Naive thymus-derived CD4-positive, alpha-beta T cell (primary cell): ENCODE measurements around the gene SNAP25. TPM values are rescaled to one million over a fixed set of nuclear protein-coding genes. Genes with fewer than 3 reads are reported as not detected.

Experiments
- ATAC-seq: fragments of 150-1000 bp; cut with Tn5 transposase; 2 replicates; pipeline ENCODE4 v1.10.0; 2021; ENCODE audit warnings: mild to moderate bottlenecking, moderate library complexity
- CTCF ChIA-PET: fragments of 350-600 bp; sonication (Branson Sonifier 250); formaldehyde crosslinking; loops from one replicate; lab custom pipeline; 2021; ENCODE audit warnings: antibody characterized with exemption; lab: Charles Lee
- POLR2A ChIA-PET: fragments of 350-600 bp; sonication (Branson Sonifier 250); formaldehyde crosslinking; loops from one replicate; lab custom pipeline; 2021; ENCODE audit warnings: antibody characterized with exemption, inconsistent platforms; lab: Charles Lee
- DNase-seq, 9 donors: peaks; one replicate each; pipeline versions ENCODE4 v3.0.0 to v3.0.0-alpha.2; 2020 to 2022; ENCODE audit warnings: mixed read lengths in 1 of 9
- H3K27ac ChIP-seq: one replicate; pipeline ENCODE4 v1.7.0; 2013; ENCODE audit warnings: mild to moderate bottlenecking, low read depth, low read length, moderate library complexity
- H3K27me3 ChIP-seq, 2 donors: one replicate each; pipeline ENCODE4 v1.7.0; 2013; ENCODE audit warnings: low read length in 2 of 2, mild to moderate bottlenecking in 2 of 2, moderate library complexity in 2 of 2; ENCODE audit not compliant: control insufficient read depth in 2 of 2, insufficient read depth in 2 of 2
- H3K36me3 ChIP-seq, 3 experiments: 1 replicate in 2 of 3; 2 replicates in 1 of 3; pipeline ENCODE4 v1.7.0; 2013; ENCODE audit warnings: low read length in 3 of 3, mild to moderate bottlenecking in 3 of 3, moderate library complexity in 1 of 3; ENCODE audit not compliant: insufficient read depth in 3 of 3, control insufficient read depth in 2 of 3
- H3K4me1 ChIP-seq, 2 donors: one replicate each; pipeline ENCODE4 v1.7.0; 2013; ENCODE audit warnings: low read length in 2 of 2, mild to moderate bottlenecking in 2 of 2, moderate library complexity in 1 of 2; ENCODE audit not compliant: control insufficient read depth in 2 of 2, insufficient read depth in 2 of 2
- H3K4me3 ChIP-seq: 2 replicates; pipeline ENCODE4 v1.7.0; 2013; ENCODE audit warnings: mild to moderate bottlenecking, low read length
- H3K9me3 ChIP-seq, 3 experiments: 1 replicate in 2 of 3; 2 replicates in 1 of 3; pipeline ENCODE4 v1.7.0; 2013; ENCODE audit warnings: low read length in 3 of 3; ENCODE audit not compliant: control insufficient read depth in 2 of 3
- H3K27ac Mint-ChIP-seq, 9 donors: one replicate each; pipeline ENCODE4 v1.8.0; 2020 to 2022; ENCODE audit warnings: mixed read lengths in 9 of 9, mild to moderate bottlenecking in 8 of 9, moderate library complexity in 5 of 9, inconsistent platforms in 2 of 9
- H3K27me3 Mint-ChIP-seq, 5 donors: one replicate each; pipeline ENCODE4 v1.8.0; 2021 to 2022; ENCODE audit warnings: mixed read lengths in 5 of 5, mild to moderate bottlenecking in 1 of 5
- H3K36me3 Mint-ChIP-seq, 5 donors: one replicate each; pipeline ENCODE4 v1.8.0; 2020 to 2022; ENCODE audit warnings: mixed read lengths in 5 of 5, mild to moderate bottlenecking in 3 of 5, inconsistent platforms in 1 of 5
- H3K4me1 Mint-ChIP-seq, 7 donors: one replicate each; pipeline ENCODE4 v1.8.0; 2020 to 2022; ENCODE audit warnings: mixed read lengths in 7 of 7, mild to moderate bottlenecking in 3 of 7, inconsistent platforms in 1 of 7
- H3K4me3 Mint-ChIP-seq, 10 donors: one replicate each; pipeline ENCODE4 v1.8.0; 2020 to 2022; ENCODE audit warnings: mild to moderate bottlenecking in 10 of 10, mixed read lengths in 10 of 10, moderate library complexity in 6 of 10, inconsistent platforms in 2 of 10
- H3K9me3 Mint-ChIP-seq, 11 donors: one replicate each; pipeline ENCODE4 v1.8.0; 2020 to 2022; ENCODE audit warnings: mixed read lengths in 11 of 11, mild to moderate bottlenecking in 4 of 11, inconsistent platforms in 1 of 11, moderate library complexity in 1 of 11
- intact Hi-C, 2 donors: fragments of 100-400 bp; cut with micrococcal nuclease; formaldehyde crosslinking; loops; one replicate each; pipeline ENCODE4 v1.15.1; 2023
- polyA plus RNA-seq, 2 donors: library from polyadenylated mRNA; unstranded; fragments of 300-500 nt; fragmentation: Illumina TruSeq; gene quantifications; one replicate each; pipeline ENCODE4 v1.2.3, GENCODE V29; 2021
- total RNA-seq, 6 experiments: library from RNA in 5 of 6; stranded (reverse) in 5 of 6; gene quantifications; 1 replicate in 5 of 6; 2 replicates in 1 of 6; pipeline ENCODE4 v1.2.3 and lab custom pipeline; 2021 to 2026

SNAP25 gene
- total and polyA plus RNA-seq, 7 experiments from 2014 or later: 0.11 to 0.39 TPM; not detected in 5

DNA sequence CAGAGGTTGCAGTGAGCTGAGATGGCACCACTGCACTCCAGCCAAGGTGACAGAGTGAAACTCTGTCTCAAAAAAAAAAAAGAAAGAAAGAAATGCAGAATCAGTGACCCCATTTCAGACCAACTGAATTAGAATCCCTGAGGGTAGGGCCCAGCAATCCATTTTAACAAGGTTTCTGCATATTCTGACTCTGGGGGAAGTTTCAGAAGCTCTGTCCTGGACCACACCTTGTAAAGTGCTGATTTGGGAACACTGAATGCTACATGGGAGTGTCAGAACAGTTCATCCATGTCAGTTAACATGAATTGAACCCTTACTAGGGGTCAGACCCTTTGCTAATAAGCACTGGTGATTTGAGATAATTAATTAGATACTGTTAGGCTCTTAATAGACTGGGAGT is 52.0 kb downstream of the SNAP25 start:
- DNase-seq (no peak), ATAC-seq (no peak)
- Mint-ChIP-seq H3K36me3 (no peaks in the 10 kb centered on the region), H3K27ac (no peak overlapping the region), H3K9me3 (peaks cover 0 to 5% (median 0%) of the 10 kb centered on the region in 11 donors), H3K4me1 (no peaks in the 10 kb centered on the region), H3K27me3 (peaks cover 0 to 18% (median 6%) of the 10 kb centered on the region in 5 donors), H3K4me3 (no peak overlapping the region)
- Histone ChIP-seq H3K9me3 (no peaks in the 10 kb centered on the region), H3K4me3 (no peak overlapping the region), H3K4me1 (no peaks in the 10 kb centered on the region), H3K27me3 (no peaks in the 10 kb centered on the region), H3K27ac (no peak overlapping the region), H3K36me3 (no peaks in the 10 kb centered on the region)
- POLR2A ChIA-PET: no interaction called here
- intact Hi-C loops: no loop called here
- CTCF ChIA-PET: no interaction called here

DNA sequence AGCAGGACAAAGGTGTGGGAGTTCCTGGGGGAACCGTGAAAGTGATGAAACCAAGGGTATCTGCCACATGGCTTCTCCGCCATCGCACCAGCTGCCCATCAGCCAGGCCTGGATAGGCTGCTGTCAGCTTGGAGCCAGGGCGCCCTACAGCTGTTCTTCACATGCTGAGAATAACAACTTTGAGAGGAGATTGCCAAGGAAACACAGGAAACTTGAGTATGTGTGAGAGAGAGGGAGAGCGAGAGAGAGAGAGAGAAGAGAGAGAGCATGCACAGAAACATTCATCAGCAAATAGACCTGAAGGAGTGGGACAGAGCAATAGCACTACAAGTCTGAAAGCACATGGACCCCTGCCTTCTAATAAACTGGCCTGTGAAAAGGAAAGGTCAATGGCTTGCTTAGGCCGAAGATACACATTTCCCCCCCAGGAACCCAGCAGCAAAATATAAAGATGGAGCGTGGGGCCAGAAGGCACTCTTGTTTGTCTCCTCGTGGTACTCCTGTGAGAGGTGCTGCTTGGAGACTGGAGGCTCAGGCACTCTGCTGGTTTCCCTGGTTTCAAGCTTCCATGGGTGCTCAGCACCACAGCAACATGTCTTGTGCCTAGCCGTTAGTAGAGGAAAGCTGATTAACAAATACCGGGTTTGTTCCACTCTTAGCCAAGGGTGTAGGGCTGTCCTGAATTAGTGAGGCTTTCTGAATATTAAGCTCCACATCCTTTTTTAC is 53.0 kb downstream of the SNAP25 start:
- POLR2A ChIA-PET: no interaction called here
- intact Hi-C loops: no loop called here
- Mint-ChIP-seq H3K4me3 (no peak overlapping the region), H3K4me1 (no peaks in the 10 kb centered on the region), H3K9me3 (peaks cover 0 to 5% (median 0%) of the 10 kb centered on the region in 11 donors), H3K36me3 (no peaks in the 10 kb centered on the region), H3K27ac (no peak overlapping the region), H3K27me3 (peaks cover 0 to 18% (median 4%) of the 10 kb centered on the region in 5 donors)
- Histone ChIP-seq H3K27me3 (no peaks in the 10 kb centered on the region), H3K4me3 (no peak overlapping the region), H3K9me3 (no peaks in the 10 kb centered on the region), H3K36me3 (no peaks in the 10 kb centered on the region), H3K27ac (no peak overlapping the region), H3K4me1 (no peaks in the 10 kb centered on the region)
- no peak for DNase-seq
- CTCF ChIA-PET: no interaction called here
- no peak for ATAC-seq

DNA sequence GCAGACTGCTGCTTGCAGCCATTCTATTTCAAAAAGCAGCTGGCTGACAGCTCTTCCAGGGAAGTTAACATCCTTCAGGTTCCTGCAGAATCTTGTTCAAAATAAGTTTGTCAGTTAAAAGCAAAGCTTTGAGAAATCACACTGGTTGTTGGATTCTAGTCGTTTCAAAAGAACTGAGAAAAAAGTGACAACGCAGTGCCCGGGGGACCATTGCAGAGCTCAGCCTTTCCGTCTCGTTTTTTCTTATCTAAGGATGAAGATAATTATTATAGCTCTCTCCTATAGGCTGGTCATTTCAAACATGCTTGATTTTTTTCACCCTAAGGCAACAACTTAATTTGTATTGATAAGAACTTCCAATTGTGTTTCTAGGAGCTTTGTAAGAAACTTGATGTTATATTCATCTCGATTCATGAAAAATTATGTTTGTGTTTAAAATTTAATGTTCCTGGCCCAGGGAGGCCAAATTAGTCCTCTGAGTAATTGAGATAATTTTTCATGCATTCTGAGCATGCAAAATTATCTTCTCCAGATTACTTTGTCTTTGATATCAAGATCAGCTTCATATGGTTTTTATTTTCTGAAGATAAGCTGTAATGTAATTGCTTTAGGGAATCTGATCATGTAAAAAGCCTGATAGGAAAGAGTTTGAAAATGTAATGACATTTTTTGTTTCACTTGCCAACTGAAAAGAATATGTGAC is 58.4 kb downstream of the SNAP25 start:
- POLR2A ChIA-PET: no interaction called here
- Histone ChIP-seq H3K9me3 (no peaks in the 10 kb centered on the region), H3K36me3 (no peaks in the 10 kb centered on the region), H3K4me3 (no peak overlapping the region), H3K27ac (no peak overlapping the region), H3K27me3 (no peaks in the 10 kb centered on the region), H3K4me1 (no peaks in the 10 kb centered on the region)
- peaks cover 2 to 20% (median 12%) of the 10 kb centered on the region in 5 donors for H3K27me3 Mint-ChIP-seq
- no peaks in the 10 kb centered on the region for H3K4me1 Mint-ChIP-seq
- no peaks in the 10 kb centered on the region for H3K36me3 Mint-ChIP-seq
- no peak for ATAC-seq
- no peak overlapping the region for H3K4me3 Mint-ChIP-seq
- intact Hi-C loops: no loop called here
- H3K27ac Mint-ChIP-seq: no peak overlapping the region
- H3K9me3 Mint-ChIP-seq: peaks cover 0 to 2% (median 0%) of the 10 kb centered on the region in 11 donors
- no peak for DNase-seq
- CTCF ChIA-PET: no interaction called here

DNA sequence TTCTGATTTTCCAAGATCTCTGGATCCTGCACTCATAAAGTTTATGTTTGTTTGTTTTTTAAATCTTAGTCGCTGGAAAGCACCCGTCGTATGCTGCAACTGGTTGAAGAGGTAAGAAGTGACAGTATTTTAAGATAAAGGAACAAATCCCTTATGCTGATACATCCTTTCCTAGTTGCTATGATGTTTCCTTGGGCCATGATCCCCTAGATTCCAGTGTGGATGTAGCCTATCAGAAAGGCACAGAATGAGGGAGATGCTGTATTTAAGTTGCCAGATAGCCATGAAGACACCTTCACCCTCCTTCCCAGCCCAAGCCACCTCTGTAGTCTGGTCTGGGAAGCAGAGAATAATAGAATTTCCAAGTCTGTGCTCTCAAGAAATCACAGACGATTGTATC is 59.0 kb downstream of the SNAP25 start:
- intact Hi-C loops: no loop called here
- H3K36me3 ChIP-seq: no peaks in the 10 kb centered on the region
- no peaks in the 10 kb centered on the region for H3K27me3 ChIP-seq
- no peak for ATAC-seq
- H3K4me1 ChIP-seq: no peaks in the 10 kb centered on the region
- ChIA-PET POLR2A (no interaction called here), CTCF (no interaction called here)
- Mint-ChIP-seq H3K36me3 (no peaks in the 10 kb centered on the region), H3K4me1 (no peaks in the 10 kb centered on the region), H3K27me3 (peaks cover 2 to 20% (median 12%) of the 10 kb centered on the region in 5 donors), H3K27ac (no peak overlapping the region), H3K9me3 (peaks cover 0 to 2% (median 0%) of the 10 kb centered on the region in 11 donors), H3K4me3 (no peak overlapping the region)
- DNase-seq: no peak
- H3K27ac ChIP-seq: no peak overlapping the region
- no peaks in the 10 kb centered on the region for H3K9me3 ChIP-seq
- no peak overlapping the region for H3K4me3 ChIP-seq

DNA sequence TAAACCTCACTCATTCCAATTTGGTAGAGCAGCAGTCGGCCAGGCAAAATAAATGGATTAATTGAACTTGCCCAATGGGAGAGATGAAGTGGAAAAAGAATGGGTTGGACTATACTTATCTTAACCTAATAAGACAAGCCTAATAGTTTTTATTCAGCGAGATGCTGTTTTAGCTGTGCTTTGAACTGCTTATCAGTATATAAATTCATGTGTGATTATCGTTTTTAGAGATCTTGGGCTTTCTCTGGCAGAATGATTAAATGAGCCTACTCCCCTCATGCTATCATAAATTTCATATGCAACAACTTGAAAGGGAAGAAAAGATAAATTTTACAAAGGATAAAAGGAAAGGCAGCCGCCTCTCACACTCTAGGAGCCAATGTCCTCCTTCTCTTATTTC is 59.8 kb downstream of the SNAP25 start:
- no peaks in the 10 kb centered on the region for H3K36me3 ChIP-seq
- Mint-ChIP-seq H3K4me3 (no peak overlapping the region), H3K27me3 (peaks cover 2 to 20% (median 12%) of the 10 kb centered on the region in 5 donors), H3K9me3 (peaks cover 0 to 2% (median 0%) of the 10 kb centered on the region in 11 donors), H3K27ac (no peak overlapping the region), H3K36me3 (no peaks in the 10 kb centered on the region), H3K4me1 (no peaks in the 10 kb centered on the region)
- DNase-seq (no peak), ATAC-seq (no peak)
- no peak overlapping the region for H3K27ac ChIP-seq
- H3K4me1 ChIP-seq: no peaks in the 10 kb centered on the region
- H3K9me3 ChIP-seq: no peaks in the 10 kb centered on the region
- intact Hi-C loops: no loop called here
- POLR2A ChIA-PET: no interaction called here
- no peaks in the 10 kb centered on the region for H3K27me3 ChIP-seq
- no peak overlapping the region for H3K4me3 ChIP-seq
- CTCF ChIA-PET: no interaction called here

DNA sequence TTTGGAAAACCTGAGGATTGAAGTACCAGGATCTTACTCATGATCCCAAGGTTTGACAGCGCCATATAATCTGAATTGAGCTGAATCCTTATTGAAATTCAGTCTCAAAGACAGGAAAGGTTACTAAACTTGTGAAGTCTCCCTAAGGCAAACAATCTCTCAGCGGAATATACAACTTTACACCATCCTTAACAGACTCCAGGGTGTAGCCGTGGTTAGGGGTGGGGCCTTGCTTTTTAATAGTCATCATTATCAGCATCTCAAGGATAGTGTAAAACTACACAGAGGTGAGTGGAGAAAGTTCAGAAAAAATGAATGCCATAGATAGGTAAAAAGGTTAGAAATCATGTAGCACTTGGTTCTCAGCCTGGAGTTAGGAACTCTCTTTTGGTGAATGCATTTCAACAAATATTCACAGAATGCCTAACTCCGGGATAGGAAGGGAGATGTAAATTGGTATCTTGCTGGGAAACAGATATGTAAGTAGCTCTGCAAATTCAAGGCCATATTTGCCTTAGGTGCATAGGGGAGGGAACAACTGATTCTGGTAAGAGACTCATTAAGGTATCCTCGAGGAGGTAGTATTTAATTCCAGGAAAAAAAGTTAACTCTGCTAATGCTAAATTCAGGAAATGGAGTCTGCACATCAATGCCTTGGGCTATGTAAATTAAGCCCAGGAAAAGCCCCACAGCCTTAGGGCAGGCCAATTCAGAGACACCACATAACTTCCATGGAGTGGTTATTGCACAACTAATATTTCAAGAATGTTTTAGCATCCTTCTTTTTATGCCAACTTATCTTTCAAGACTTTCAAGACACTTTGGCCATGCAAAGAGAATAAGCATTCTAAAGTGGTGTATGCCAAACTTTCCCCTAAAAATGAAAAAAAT is 61.6 kb downstream of the SNAP25 start:
- H3K27me3 Mint-ChIP-seq: peaks cover 5 to 21% (median 16%) of the 10 kb centered on the region in 5 donors
- H3K4me1 ChIP-seq: no peaks in the 10 kb centered on the region
- H3K36me3 ChIP-seq: no peaks in the 10 kb centered on the region
- intact Hi-C loops: no loop called here
- no peak for DNase-seq
- no peak overlapping the region for H3K4me3 ChIP-seq
- CTCF ChIA-PET: no interaction called here
- no peaks in the 10 kb centered on the region for H3K4me1 Mint-ChIP-seq
- ATAC-seq: no peak
- H3K27ac ChIP-seq: no peak overlapping the region
- peaks cover 0 to 3% (median 0%) of the 10 kb centered on the region in 11 donors for H3K9me3 Mint-ChIP-seq
- H3K36me3 Mint-ChIP-seq: no peaks in the 10 kb centered on the region
- H3K9me3 ChIP-seq: no peaks in the 10 kb centered on the region
- H3K27ac Mint-ChIP-seq: no peak overlapping the region
- POLR2A ChIA-PET: no interaction called here
- no peak overlapping the region for H3K4me3 Mint-ChIP-seq
- no peaks in the 10 kb centered on the region for H3K27me3 ChIP-seq
